H1 (cell line): Measurements from ENCODE around the gene RIT2. TPM values are rescaled to one million over a fixed set of nuclear protein-coding genes. Genes with fewer than 3 reads are reported as not detected.

Experiments used
- CTCF ChIA-PET: fragments of 300-600 bp; sonication (Branson Sonifier 250); formaldehyde crosslinking; loops from one replicate; lab custom pipeline; 2021; ENCODE audit not compliant: partially characterized antibody; lab: Charles Lee
- POLR2A ChIA-PET: fragments of 300-600 bp; sonication (Branson Sonifier 250); formaldehyde crosslinking; loops from one replicate; lab custom pipeline; 2021; ENCODE audit warnings: inconsistent platforms; ENCODE audit not compliant: partially characterized antibody; lab: Charles Lee
- DNase-seq, 2 experiments: peaks; one replicate each; pipeline versions ENCODE4 v3.0.0 to v3.0.0-alpha.2; 2010 to 2022; ENCODE audit warnings: low spot score in 2 of 2, low read depth in 1 of 2, mixed read lengths in 1 of 2
- FAIRE-seq: peaks from 2 replicates; lab custom pipeline; 2011; peaks lifted over from hg19 to GRCh38; lab: Jason Lieb, UNC
- H2AFZ ChIP-seq: 2 replicates; pipeline ENCODE4 v1.8.1; 2012; ENCODE audit warnings: low read length, inconsistent platforms
- H2AK5ac ChIP-seq: 2 replicates; pipeline ENCODE4 v1.6.1; 2013; ENCODE audit warnings: low read depth, low read length
- H2BK120ac ChIP-seq: replicated peaks from 2 replicates; pipeline ENCODE3; 2013; ENCODE audit warnings: low read depth, low read length, inconsistent platforms
- H2BK12ac ChIP-seq: 2 replicates; pipeline ENCODE4 v1.6.1; 2013; ENCODE audit warnings: low read depth, low read length
- H2BK15ac ChIP-seq: 2 replicates; pipeline ENCODE4 v1.6.1; 2013; ENCODE audit warnings: low read length
- H2BK20ac ChIP-seq: 2 replicates; pipeline ENCODE4 v1.6.1; 2013; ENCODE audit warnings: low read length
- H2BK5ac ChIP-seq: 2 replicates; pipeline ENCODE4 v1.6.1; 2013; ENCODE audit warnings: low read depth, low read length
- H3K14ac ChIP-seq: 2 replicates; pipeline ENCODE4 v1.6.1; 2013; ENCODE audit warnings: inconsistent platforms; ENCODE audit not compliant: insufficient read length
- H3K18ac ChIP-seq: 2 replicates; pipeline ENCODE4 v1.6.1; 2013; ENCODE audit warnings: low read length; ENCODE audit errors: extremely low read depth
- H3K23ac ChIP-seq: 2 replicates; pipeline ENCODE4 v1.6.1; 2013; ENCODE audit warnings: inconsistent platforms; ENCODE audit not compliant: insufficient read length
- H3K23me2 ChIP-seq: 2 replicates; pipeline ENCODE4 v1.6.1; 2013; ENCODE audit warnings: low read depth, low read length
- H3K27ac ChIP-seq: 2 replicates; pipeline ENCODE4 v1.6.1; 2011; ENCODE audit warnings: low read depth, low read length, inconsistent platforms
- H3K27me3 ChIP-seq, 4 experiments: replicated peaks in 1 of 4; 1 replicate in 1 of 4; 2 replicates in 3 of 4; pipeline versions ENCODE4 v1.6.1 to v1.8.1; 2011 to 2013; ENCODE audit warnings: low read length in 3 of 4, mild to moderate bottlenecking in 3 of 4, inconsistent platforms in 2 of 4, mixed read lengths in 2 of 4, moderate library complexity in 1 of 4; ENCODE audit not compliant: control insufficient read depth in 3 of 4, insufficient read depth in 3 of 4; ENCODE audit errors: extremely low read depth in 1 of 4
- H3K36me3 ChIP-seq, 4 experiments: 2 replicates each; pipeline versions ENCODE4 v1.6.1 to v1.8.1; 2011 to 2013; ENCODE audit warnings: mild to moderate bottlenecking in 4 of 4, low read length in 3 of 4, moderate library complexity in 2 of 4, control low read depth in 1 of 4, inconsistent platforms in 1 of 4; ENCODE audit not compliant: insufficient read depth in 4 of 4, control insufficient read depth in 2 of 4
- H3K4ac ChIP-seq: replicated peaks from 2 replicates; pipeline ENCODE3; 2013; ENCODE audit warnings: low read length, low read depth, mixed read lengths, inconsistent platforms; ENCODE audit not compliant: insufficient read length
- H3K4me1 ChIP-seq, 4 experiments: replicated peaks in 1 of 4; 1 replicate in 1 of 4; 2 replicates in 3 of 4; pipeline versions ENCODE4 v1.6.1 to v1.8.1; 2011 to 2013; ENCODE audit warnings: low read length in 3 of 4, inconsistent platforms in 2 of 4, mixed read lengths in 1 of 4; ENCODE audit not compliant: insufficient read depth in 4 of 4, control insufficient read depth in 3 of 4
- H3K4me2 ChIP-seq, 2 experiments: 2 replicates each; pipeline versions ENCODE4 v1.6.1 to v1.8.1; 2011 to 2013; ENCODE audit warnings: low read depth in 2 of 2, low read length in 2 of 2, control low read depth in 1 of 2, inconsistent platforms in 1 of 2, mild to moderate bottlenecking in 1 of 2; ENCODE audit not compliant: insufficient read depth in 1 of 2
- H3K4me3 ChIP-seq, 4 experiments: fragments of 200-600, 300-600 bp in 1 of 4; sonication (generic), shearing (Covaris generic), sonication (Bioruptor Twin) in 1 of 4; 2 replicates each; pipeline versions ENCODE4 v1.5.1 to v1.8.1; 2011 to 2016; ENCODE audit warnings: low read length in 4 of 4, low read depth in 3 of 4, control low read depth in 2 of 4, inconsistent platforms in 2 of 4, mild to moderate bottlenecking in 2 of 4, mixed read lengths in 1 of 4, moderate library complexity in 1 of 4; ENCODE audit not compliant: insufficient read depth in 2 of 4; ENCODE audit errors: extremely low read depth in 1 of 4
- H3K56ac ChIP-seq: replicated peaks from 2 replicates; pipeline ENCODE3; 2013; ENCODE audit warnings: low read depth, mild to moderate bottlenecking, mixed read lengths, low read length, inconsistent platforms; ENCODE audit not compliant: insufficient read length
- H3K79me1 ChIP-seq: 2 replicates; pipeline ENCODE4 v1.6.1; 2013; ENCODE audit warnings: low read depth, low read length, control low read depth
- H3K79me2 ChIP-seq, 2 experiments: 2 replicates each; pipeline versions ENCODE4 v1.6.1 to v1.8.1; 2012 to 2013; ENCODE audit warnings: low read length in 2 of 2, mild to moderate bottlenecking in 2 of 2, inconsistent platforms in 1 of 2; ENCODE audit not compliant: insufficient read depth in 2 of 2, control insufficient read depth in 1 of 2
- H3K9ac ChIP-seq, 4 experiments: replicated peaks in 1 of 4; 1 replicate in 1 of 4; 2 replicates in 3 of 4; pipeline versions ENCODE4 v1.6.1 to v1.8.1; 2011 to 2013; ENCODE audit warnings: low read depth in 3 of 4, low read length in 3 of 4, control low read depth in 2 of 4, mild to moderate bottlenecking in 2 of 4, moderate library complexity in 2 of 4, inconsistent platforms in 1 of 4; ENCODE audit errors: extremely low read depth in 1 of 4
- H3K9me3 ChIP-seq, 2 experiments: 2 replicates each; pipeline versions ENCODE4 v1.6.1 to v1.8.1; 2012 to 2013; ENCODE audit warnings: mild to moderate bottlenecking in 2 of 2, moderate library complexity in 2 of 2, control low read depth in 1 of 2, inconsistent platforms in 1 of 2, low read depth in 1 of 2, low read length in 1 of 2, mixed read lengths in 1 of 2; ENCODE audit not compliant: insufficient read depth in 2 of 2
- H4K20me1 ChIP-seq, 2 experiments: replicated peaks in 1 of 2; 2 replicates each; pipeline versions ENCODE3 to v1.8.1; 2011 to 2013; ENCODE audit warnings: inconsistent platforms in 2 of 2, low read length in 2 of 2, mild to moderate bottlenecking in 1 of 2; ENCODE audit not compliant: insufficient read depth in 2 of 2, control insufficient read depth in 1 of 2
- H4K5ac ChIP-seq: 2 replicates; pipeline ENCODE4 v1.6.1; 2013; ENCODE audit warnings: low read length, low read depth, mixed read lengths, inconsistent platforms; ENCODE audit not compliant: insufficient read length
- H4K8ac ChIP-seq: 2 replicates; pipeline ENCODE4 v1.8.0; 2013; ENCODE audit warnings: mild to moderate bottlenecking, moderate library complexity, low read length, inconsistent platforms; ENCODE audit not compliant: insufficient read depth; ENCODE audit errors: extremely low read depth
- H4K91ac ChIP-seq: replicated peaks from 2 replicates; pipeline ENCODE3; 2013; ENCODE audit warnings: low read length, mixed read lengths, inconsistent platforms; ENCODE audit not compliant: insufficient read length
- ASH2L ChIP-seq: fragments of 200-600, 300-600 bp; sonication (generic); IDR thresholded peaks from one replicate; pipeline ENCODE4 v1.7.1; 2017; ENCODE audit warnings: low read length
- ATF3 ChIP-seq: IDR thresholded peaks from 2 replicates; pipeline ENCODE4 v1.6.1; 2011; ENCODE audit warnings: low read depth, mild to moderate bottlenecking, low read length; ENCODE audit not compliant: insufficient read depth
- BACH1 ChIP-seq: IDR thresholded peaks from 2 replicates; pipeline ENCODE4 v1.6.1; 2012; ENCODE audit warnings: low read length, improper control_type of control experiment
- CEBPB ChIP-seq: IDR thresholded peaks from 2 replicates; pipeline ENCODE4 v1.6.1; 2012; ENCODE audit warnings: low read depth, low read length
- FOSL1 ChIP-seq: IDR thresholded peaks from 2 replicates; pipeline ENCODE4 v1.6.1; 2011; ENCODE audit warnings: mild to moderate bottlenecking, low read depth, low read length, moderate library complexity; ENCODE audit not compliant: insufficient read depth
- KDM5A ChIP-seq: fragments of 200-600 bp; IDR thresholded peaks from 2 replicates; pipeline ENCODE4 v1.7.1; 2012; ENCODE audit warnings: mild to moderate bottlenecking, low read length, inconsistent platforms, mixed read lengths
- PHF8 ChIP-seq: fragments of 200-600 bp; sonication (generic); conservative IDR thresholded peaks from 2 replicates; pipeline ENCODE4 v1.7.1; 2012; ENCODE audit warnings: low read depth, mild to moderate bottlenecking, inconsistent platforms, low read length, moderate library complexity
- POLR2A ChIP-seq, 2 experiments: IDR thresholded peaks; 1 replicate in 1 of 2; 2 replicates in 1 of 2; pipeline ENCODE4 v1.6.1; 2011; ENCODE audit warnings: low read depth in 2 of 2, low read length in 2 of 2, mild to moderate bottlenecking in 2 of 2; ENCODE audit errors: control extremely low read depth in 1 of 2
- POU5F1 ChIP-seq: IDR thresholded peaks from 2 replicates; pipeline ENCODE4 v1.6.1; 2011; ENCODE audit warnings: low read depth, mild to moderate bottlenecking, low read length, moderate library complexity
- RNF2 ChIP-seq: fragments of 200-900, 300-1000 bp; sonication (generic); IDR thresholded peaks from 2 replicates; pipeline ENCODE4 v1.7.1; 2016; ENCODE audit warnings: borderline replicate concordance, low read depth, mild to moderate bottlenecking, antibody characterized with exemption, low read length; ENCODE audit not compliant: poor library complexity, severe bottlenecking; ENCODE audit errors: missing control alignments
- RXRA ChIP-seq: IDR thresholded peaks from 2 replicates; pipeline ENCODE4 v1.6.1; 2011; ENCODE audit warnings: low read depth, mild to moderate bottlenecking, low read length, moderate library complexity; ENCODE audit not compliant: insufficient read depth
- SIN3A ChIP-seq, 2 experiments: IDR thresholded peaks in 1 of 2; conservative IDR thresholded peaks in 1 of 2; 2 replicates each; pipeline ENCODE4 v1.6.1; 2011 to 2012; ENCODE audit warnings: low read length in 2 of 2, improper control_type of control experiment in 1 of 2, low read depth in 1 of 2, mild to moderate bottlenecking in 1 of 2
- YY1 ChIP-seq: IDR thresholded peaks from 2 replicates; pipeline ENCODE4 v1.6.1; 2011; ENCODE audit warnings: low read depth, mild to moderate bottlenecking, low read length
- WGBS, 2 experiments: shearing (Covaris generic) in 1 of 2; methylation state at CpG; one replicate each; pipeline versions ENCODE4 v1.1.6 to v1.1.7; 2013 to 2015; ENCODE audit warnings: low lambda C conversion rate in 2 of 2, mixed read lengths in 2 of 2, inconsistent platforms in 1 of 2, low coverage in 1 of 2, missing lambda C conversion rate in 1 of 2; ENCODE audit not compliant: insufficient replicate concordance in 2 of 2, insufficient coverage in 1 of 2, insufficient read length in 1 of 2; ENCODE audit errors: extremely low coverage in 1 of 2, missing lambda C conversion rate in 1 of 2; 5-methylcytosine and 5-hydroxymethylcytosine counted together
- polyA plus RNA-seq, 7 experiments: library from polyadenylated mRNA; depleted of rRNA in 3 of 7; stranded (reverse) in 5 of 7; unstranded in 2 of 7; fragments of >200 nt in 5 of 7; fragments of 200-250 nt in 2 of 7; gene quantifications; 1 replicate in 5 of 7; 2 replicates in 1 of 7; 4 replicates in 1 of 7; pipeline versions ENCODE4 v1.2.1 to v1.2.3, GENCODE V29; 2011 to 2013; ENCODE audit warnings: missing spikeins in 2 of 7, mixed read lengths in 2 of 7
- total RNA-seq: library from RNA; stranded (reverse); fragmentation: NEBNext Ultra II Directional; extraction: Animal tissue kit (Norgen Biotek cat#: 25700); gene quantifications from 2 replicates; pipeline ENCODE4 v1.2.1, GENCODE V29; 2021

The RIT2 gene
- total and polyA plus RNA-seq, 2 of the 8 experiments (the other 6 are each of a cell fraction or from before 2014, with no cell fraction given), result 0.67 to 3.2 TPM

GRCh38 chr18:42798606-42799170 lies 316.8 kb downstream of the RIT2 start:
- Histone ChIP-seq H3K4me1 (peaks cover 0 to 2% (median 0%) of the 10 kb centered on the region in 4 experiments; a peak in 1 of 7 replicates), H3K79me2 (no peaks in the 10 kb centered on the region), H3K23ac (no peak overlapping the region), H2BK12ac (no peak overlapping the region), H3K9me3 (peaks cover 0 to 7% of the 10 kb centered on the region in 2 experiments; a peak in 1 of 4 replicates), H3K36me3 (no peaks in the 10 kb centered on the region; a peak in 1 of 8 replicates), H4K8ac (no peak overlapping the region), H3K14ac (no peak overlapping the region), H3K23me2 (no peaks in the 10 kb centered on the region), H2AK5ac (no peak overlapping the region), H3K27me3 (no peaks in the 10 kb centered on the region), H3K4me2 (no peak overlapping the region), H2AFZ (no peak overlapping the region), H4K5ac (no peak overlapping the region), H3K56ac (no peak overlapping the region), H4K91ac (no peak overlapping the region), H3K79me1 (no peaks in the 10 kb centered on the region), H2BK20ac (no peak overlapping the region), H4K20me1 (no peaks in the 10 kb centered on the region), H3K18ac (no peak overlapping the region), H2BK5ac (no peak overlapping the region), H3K9ac (peak overlapping the region in 1 of 4 experiments; percentile 34; a peak in 1 of 7 replicates), H2BK15ac (no peak overlapping the region), H3K4ac (no peak overlapping the region), H3K27ac (no peak overlapping the region), H3K4me3 (no peak overlapping the region), H2BK120ac (no peak overlapping the region)
- WGBS, 2 experiments, result 90% methylated on average over 1 of the region's 1 CpG; no CpG with 5 or more reads in 1 of the 2 experiments
- DNase-seq (no peak), FAIRE-seq (no peak)
- ChIA-PET CTCF (interaction anchor here (1.5 kb wide), 1 partner anchor 8 kb away, joined by 3 read pairs; no protein-coding TSS in a partner anchor), POLR2A (no interaction called here)
- TF ChIP-seq POLR2A (IDR thresholded peaks at IDR 0.05; ENCODE audit: control extremely low read depth in 1 of 2, low read depth in 2 of 2, low read length in 2 of 2) (no peak), BACH1 (no peak), YY1 (no peak), POU5F1 (no peak), CEBPB (no peak), KDM5A (no peak), PHF8 (no peak), SIN3A (conservative IDR thresholded peaks at IDR 0.05 in 1 of 2, IDR thresholded peaks at IDR 0.05 in 1 of 2; ENCODE audit: low read depth in 1 of 2, low read length in 2 of 2) (no peak), RNF2 (no peak), ASH2L (no peak), ATF3 (no peak), FOSL1 (no peak), RXRA (no peak)
